Measurements from ENCODE around the gene KIF19. TPM values are rescaled to one million over a fixed set of nuclear protein-coding genes. Genes with fewer than 3 reads are reported as not detected.

Gene KIF19
- total and polyA plus RNA-seq, 4 donors: 0.42 to 2.1 (median 0.83) TPM

- Histone ChIP-seq H3K27me3 (ENCODE audit: control insufficient read depth in 4 of 4, insufficient read depth in 4 of 4, low read length in 3 of 4) (peaks cover 0 to 4% (median under 1%) of the 10 kb centered on the region in 4 donors), H3K9ac (ENCODE audit: low read depth in 1 of 2, low read length in 2 of 2) (no peak overlapping the region)
- 56% methylated on average over 14 of the region's 14 CpGs for WGBS
Measured at GRCh38 chr17:74362810-74363498, 36.9 kb downstream of the KIF19 start.

GRCh38 chr17:74367206-74367605 lies 41.2 kb downstream of the KIF19 start, which contains the start of gene GPR142:
Gene GPR142, plus strand, starts transcription at chr17:74367506. Its CDS starts 2,035 bp downstream, at chr17:74369541.
- DNase-seq (ENCODE audit: low spot score): no peak
- Histone ChIP-seq H3K27ac (ENCODE audit: low read depth in 1 of 2, low read length in 2 of 2) (no peak within 1 kb of the TSS), H3K4me3 (ENCODE audit: low read depth in 1 of 3, low read length in 3 of 3) (no peak within 1 kb of the TSS), H3K9ac (ENCODE audit: low read depth in 1 of 2, low read length in 2 of 2) (no peak within 1 kb of the TSS), H3K36me3 (ENCODE audit: control insufficient read depth in 4 of 4, insufficient read depth in 3 of 4, low read depth in 1 of 4, low read length in 3 of 4) (no peaks in the 10 kb centered on the region), H3K9me3 (ENCODE audit: control insufficient read depth in 4 of 4, low read length in 3 of 4) (no peaks in the 10 kb centered on the region), H3K27me3 (ENCODE audit: control insufficient read depth in 4 of 4, insufficient read depth in 4 of 4, low read length in 3 of 4) (no peaks in the 10 kb centered on the region), H3K4me1 (ENCODE audit: control insufficient read depth in 4 of 4, insufficient read depth in 4 of 4, low read length in 3 of 4) (peaks cover 0 to 8% (median 4%) of the 10 kb centered on the region in 4 donors)
- WGBS: 84% methylated on average over 5 of the region's 5 CpGs
- TF ChIP-seq ATF3 (IDR thresholded peaks at IDR 0.05): no peak
- no peak for TF ChIP-seq ZBTB33 (IDR thresholded peaks at IDR 0.05)
- TF ChIP-seq SP1 (IDR thresholded peaks at IDR 0.05): no peak
- TF ChIP-seq HNF4A (conservative IDR thresholded peaks at IDR 0.05): no peak
- no peak for TF ChIP-seq REST (IDR thresholded peaks at IDR 0.05)
- TF ChIP-seq FOXA1 (IDR thresholded peaks at IDR 0.05): no peak
- TF ChIP-seq GABPA (IDR thresholded peaks at IDR 0.05 in 1 of 2, conservative IDR thresholded peaks at IDR 0.05 in 1 of 2): no peak
- no peak for TF ChIP-seq MAX (IDR thresholded peaks at IDR 0.05)
- no peak for TF ChIP-seq HNF4G (IDR thresholded peaks at IDR 0.05)
- no peak for TF ChIP-seq JUND (IDR thresholded peaks at IDR 0.05)
- no peak for TF ChIP-seq RAD21 (IDR thresholded peaks at IDR 0.05)
- no peak for TF ChIP-seq FOXA2 (IDR thresholded peaks at IDR 0.05)
- TF ChIP-seq TAF1 (conservative IDR thresholded peaks at IDR 0.05): no peak
- no peak for TF ChIP-seq YY1 (IDR thresholded peaks at IDR 0.05)
- TF ChIP-seq EGR1 (IDR thresholded peaks at IDR 0.05; ENCODE audit: low read depth in 2 of 2): no peak

More at GRCh38 chr17:74362810-74363498, 36.9 kb downstream of the KIF19 start:
- no peak for TF ChIP-seq FOXA2 (IDR thresholded peaks at IDR 0.05)
- TF ChIP-seq ATF3 (IDR thresholded peaks at IDR 0.05): no peak
- TF ChIP-seq HNF4A (conservative IDR thresholded peaks at IDR 0.05): no peak
- TF ChIP-seq HNF4G (IDR thresholded peaks at IDR 0.05): no peak
- TF ChIP-seq TAF1 (conservative IDR thresholded peaks at IDR 0.05): no peak
- TF ChIP-seq SP1 (IDR thresholded peaks at IDR 0.05): no peak
- no peak for TF ChIP-seq FOXA1 (IDR thresholded peaks at IDR 0.05)
- TF ChIP-seq RXRA (IDR thresholded peaks at IDR 0.05): no peak
- no peak for TF ChIP-seq CTCF (IDR thresholded peaks at IDR 0.05; ENCODE audit: low read depth, low read length, missing input control)
- TF ChIP-seq JUND (IDR thresholded peaks at IDR 0.05): no peak
- TF ChIP-seq RAD21 (IDR thresholded peaks at IDR 0.05): no peak
- H3K27ac ChIP-seq (ENCODE audit: low read depth in 1 of 2, low read length in 2 of 2): no peak overlapping the region
- no peaks in the 10 kb centered on the region for H3K36me3 ChIP-seq (ENCODE audit: control insufficient read depth in 4 of 4, insufficient read depth in 3 of 4, low read depth in 1 of 4, low read length in 3 of 4)
- no peak for DNase-seq (ENCODE audit: low spot score)
- no peaks in the 10 kb centered on the region for H3K4me1 ChIP-seq (ENCODE audit: control insufficient read depth in 4 of 4, insufficient read depth in 4 of 4, low read length in 3 of 4)
- no peak overlapping the region for H3K4me3 ChIP-seq (ENCODE audit: low read depth in 1 of 3, low read length in 3 of 3)
- H3K9me3 ChIP-seq (ENCODE audit: control insufficient read depth in 4 of 4, low read length in 3 of 4): no peaks in the 10 kb centered on the region

Measured in liver (tissue), 9 donors.